Smooth muscle cell of the brain vasculature (primary cell): ENCODE measurements around the gene OTULIN.
A peak's percentile ranks its signal among the peaks of the same experiment; 100 is the strongest.

ENCODE experiments used
- DNase-seq: peaks from one replicate; pipeline ENCODE4 v3.0.0-alpha.2; 2012; ENCODE audit warnings: low read depth, low spot score

The OTULIN gene

DNA sequence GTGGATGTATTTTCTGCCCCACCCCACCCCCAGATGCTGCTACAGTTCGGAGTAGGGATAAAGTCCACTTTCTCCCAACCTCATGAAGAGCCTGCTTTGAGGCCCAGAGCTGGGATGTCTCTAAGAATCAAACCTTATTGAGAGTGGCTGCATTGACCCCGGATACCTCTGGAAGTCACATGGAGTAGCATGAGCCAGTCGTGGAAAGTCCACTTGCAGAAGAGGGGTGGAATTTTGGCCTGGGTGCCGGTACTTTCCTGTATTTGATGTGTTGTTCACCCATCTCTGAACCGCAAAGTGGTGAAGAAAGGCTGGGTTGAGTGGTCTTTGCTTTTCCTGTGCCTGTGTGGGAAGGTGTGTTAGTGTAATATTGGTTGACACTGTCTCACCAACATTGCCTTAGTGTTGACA is 3.7 kb downstream of the OTULIN start:
- no peak for DNase-seq

DNA sequence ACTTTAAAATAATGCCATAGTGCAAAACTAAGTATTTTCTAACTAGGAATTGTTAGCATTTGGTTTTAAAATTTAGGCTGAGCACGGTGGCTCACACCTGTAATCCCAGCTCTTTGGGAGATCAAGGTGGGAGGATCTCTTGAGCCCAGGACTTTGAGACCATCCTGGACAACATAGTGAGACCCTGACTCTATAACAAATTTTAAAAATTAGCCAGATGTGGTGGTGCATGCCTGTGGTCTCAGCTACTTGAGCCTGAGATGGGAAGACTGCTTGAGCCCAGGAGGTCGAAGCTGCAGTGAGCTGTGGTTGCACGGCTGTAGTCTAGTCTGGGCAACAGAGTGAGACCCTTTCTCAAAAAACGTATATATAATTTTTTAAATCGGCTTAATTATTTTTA is 4.9 kb downstream of the OTULIN start:
- DNase-seq: no peak

DNA sequence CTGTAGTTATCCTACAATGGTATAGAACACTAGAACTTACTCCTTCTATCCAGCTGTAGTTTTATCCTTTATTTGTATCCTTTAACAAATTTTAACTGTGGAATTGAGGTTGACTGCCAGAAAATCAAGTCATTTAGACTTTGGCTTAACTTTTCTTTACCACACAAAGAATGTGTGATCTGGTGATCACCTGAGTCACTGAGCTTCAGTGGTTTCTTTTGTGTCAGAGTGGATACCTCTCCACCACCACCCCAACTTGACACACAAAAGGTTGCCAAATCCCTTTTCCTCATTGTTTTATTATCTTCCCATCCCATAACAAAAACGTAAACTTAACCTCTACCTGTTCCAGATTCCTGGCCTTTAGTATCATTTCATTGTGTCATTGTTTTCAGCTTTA is 5.5 kb downstream of the OTULIN start:
- no peak for DNase-seq

DNA sequence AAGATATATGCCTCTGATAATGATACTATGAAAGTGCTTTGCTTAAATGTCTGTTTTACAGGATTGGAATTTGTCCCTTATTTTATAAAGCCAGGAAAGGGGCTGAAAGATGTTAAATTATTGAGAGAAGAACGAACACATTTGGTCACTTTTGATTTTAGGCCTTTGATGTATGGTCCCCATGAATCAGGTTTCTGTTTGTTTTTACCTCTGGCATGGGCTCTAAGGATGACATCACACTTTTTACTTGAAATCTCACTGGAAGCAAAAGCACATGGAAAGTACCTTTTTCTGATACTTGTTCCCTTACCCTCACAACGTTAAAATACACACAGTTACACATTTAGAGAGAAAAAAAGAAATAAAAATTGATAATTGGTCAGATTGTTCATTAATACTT is 6.9 kb downstream of the OTULIN start:
- no peak for DNase-seq

DNA sequence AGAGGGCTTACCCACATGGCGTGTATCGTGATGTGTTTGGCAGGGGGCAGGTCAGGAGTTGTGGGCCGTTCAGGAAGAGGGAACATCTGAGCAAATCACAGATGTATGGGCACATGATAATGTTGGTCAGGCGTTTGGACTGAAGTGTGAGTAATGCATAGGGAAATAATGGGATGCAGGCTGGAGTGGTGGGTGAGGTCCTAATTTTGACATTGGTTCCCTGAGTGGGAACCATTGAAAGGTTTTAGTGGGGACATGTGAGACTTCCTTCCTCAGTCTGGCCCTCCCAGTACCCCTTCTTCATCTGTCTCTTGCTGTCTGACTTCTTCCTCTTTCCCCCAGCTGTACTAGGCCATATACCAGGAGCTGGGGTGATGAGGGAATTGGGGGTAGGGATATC is 7.6 kb downstream of the OTULIN start:
- no peak for DNase-seq

DNA sequence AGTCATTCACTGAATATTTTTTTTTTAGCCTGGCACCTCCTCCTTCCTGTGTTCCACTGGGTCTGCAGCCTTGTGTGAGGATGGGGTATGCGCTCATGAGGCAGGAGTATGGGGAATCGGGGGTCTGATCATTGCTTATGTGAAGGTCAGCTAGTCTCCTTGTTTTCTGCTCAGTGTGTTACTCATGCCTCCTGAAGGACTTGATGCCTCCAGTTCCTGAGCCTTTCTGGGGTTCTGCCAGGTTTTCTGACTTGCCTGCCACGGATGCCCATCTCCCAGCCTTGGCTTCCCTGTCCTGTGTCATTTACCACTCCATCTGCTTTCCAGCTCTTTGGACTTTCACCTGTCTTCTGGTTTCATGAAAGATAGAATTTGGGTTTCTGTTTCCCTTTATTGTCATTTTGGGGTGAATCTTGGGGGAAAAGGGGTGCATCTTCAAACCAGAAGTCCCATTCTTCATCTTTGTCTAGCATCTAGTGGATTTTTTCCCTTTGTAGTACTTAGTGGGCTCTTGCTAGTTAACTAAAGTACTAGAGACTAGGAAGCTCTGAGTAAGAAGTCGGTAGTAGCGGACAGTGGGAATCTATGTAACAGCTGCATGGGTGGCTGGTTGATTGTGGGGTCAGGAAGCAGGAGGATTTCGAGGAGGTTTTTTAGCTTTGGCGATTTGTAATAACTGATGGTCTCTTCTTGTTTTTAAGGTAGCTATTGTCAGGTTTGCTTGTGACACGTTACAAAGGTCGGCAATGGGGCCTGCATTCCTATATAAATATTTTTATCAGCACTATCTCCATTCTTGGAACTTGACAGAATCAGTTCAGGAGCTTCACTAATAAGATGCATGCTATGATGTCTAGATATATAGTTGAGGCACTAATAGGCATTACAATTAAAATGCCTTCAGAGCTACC is 8.2 kb downstream of the OTULIN start:
- no peak for DNase-seq

DNA sequence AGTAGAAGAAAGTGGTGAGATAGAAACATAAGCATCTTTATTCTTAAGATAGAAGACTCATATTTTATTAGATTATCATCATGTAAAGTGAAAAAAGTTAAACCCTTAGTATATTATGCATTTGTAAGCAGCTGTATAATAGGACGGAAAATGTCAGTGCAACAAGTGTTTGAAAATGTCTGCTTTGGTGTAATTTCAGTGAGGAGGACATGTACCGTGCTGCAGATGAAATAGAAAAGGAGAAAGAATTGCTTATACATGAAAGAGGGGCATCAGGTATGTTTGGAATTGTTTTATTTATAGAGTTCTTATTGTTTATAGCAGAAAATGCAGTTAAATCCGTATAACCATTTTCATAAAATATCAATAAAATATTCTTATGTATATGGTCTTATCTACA is 8.9 kb downstream of the OTULIN start:
- DNase-seq: no peak

DNA sequence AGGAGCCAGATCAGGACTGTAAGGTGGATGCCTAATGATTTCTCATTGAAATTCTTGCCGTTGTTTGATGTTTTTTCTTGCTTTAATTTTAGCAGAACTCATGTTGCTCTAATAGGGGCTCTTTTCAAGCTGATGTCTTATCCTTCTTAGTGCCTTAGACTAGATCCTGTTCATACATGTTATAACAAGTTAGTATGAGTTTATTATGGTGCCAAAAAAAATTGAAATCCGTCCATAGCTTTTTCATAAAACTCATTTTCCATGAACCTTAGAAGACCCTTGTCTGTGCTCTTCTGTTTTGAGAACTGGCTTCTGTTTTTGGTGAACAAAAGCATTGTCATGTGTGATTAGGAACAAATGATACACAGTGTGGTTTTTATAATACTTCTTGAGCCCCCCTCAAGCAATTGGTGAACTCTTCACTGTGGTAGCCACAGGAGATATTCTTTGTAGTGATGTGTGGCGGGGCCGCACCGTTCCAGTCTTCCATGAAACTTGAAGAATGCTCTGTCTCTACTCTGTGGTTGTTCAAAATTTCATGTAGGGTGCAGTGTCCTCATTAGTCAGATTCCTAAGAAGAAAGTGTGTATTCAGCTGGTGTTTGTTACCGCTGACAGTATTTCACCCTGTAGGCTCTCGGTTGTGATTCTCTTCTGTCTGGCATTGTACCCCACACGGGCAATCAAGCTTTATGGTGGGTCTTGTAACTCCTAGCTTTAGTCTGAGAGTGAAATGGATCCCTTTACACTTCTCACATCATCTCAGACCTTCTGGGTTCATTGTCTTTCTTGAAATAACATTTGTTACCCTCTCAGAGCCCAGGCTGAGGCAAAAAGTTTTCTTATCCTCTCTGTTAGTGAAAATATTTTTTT is 10.7 kb downstream of the OTULIN start:
- DNase-seq: no peak

DNA sequence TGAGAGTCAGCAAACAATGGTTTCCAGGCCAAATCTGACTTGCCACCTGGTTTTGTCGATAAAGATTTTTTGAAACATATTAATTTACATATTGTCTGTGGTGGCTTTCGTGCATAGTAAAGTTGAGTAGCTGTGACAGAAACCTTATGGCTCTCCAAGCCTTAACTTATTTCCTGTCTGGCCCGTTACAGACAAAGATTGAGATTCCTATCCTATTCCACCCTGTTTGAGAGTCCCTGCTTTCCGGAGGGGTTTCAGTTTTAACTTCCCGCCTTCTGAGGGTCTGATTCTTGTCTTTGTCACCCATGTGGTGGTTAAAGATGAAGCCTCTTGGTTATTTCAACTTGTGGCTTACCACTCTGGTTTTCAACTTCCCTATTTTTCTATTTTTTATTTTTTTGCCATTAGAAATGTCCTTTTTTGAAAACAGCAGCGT is 11.4 kb downstream of the OTULIN start:
- no peak for DNase-seq

DNA sequence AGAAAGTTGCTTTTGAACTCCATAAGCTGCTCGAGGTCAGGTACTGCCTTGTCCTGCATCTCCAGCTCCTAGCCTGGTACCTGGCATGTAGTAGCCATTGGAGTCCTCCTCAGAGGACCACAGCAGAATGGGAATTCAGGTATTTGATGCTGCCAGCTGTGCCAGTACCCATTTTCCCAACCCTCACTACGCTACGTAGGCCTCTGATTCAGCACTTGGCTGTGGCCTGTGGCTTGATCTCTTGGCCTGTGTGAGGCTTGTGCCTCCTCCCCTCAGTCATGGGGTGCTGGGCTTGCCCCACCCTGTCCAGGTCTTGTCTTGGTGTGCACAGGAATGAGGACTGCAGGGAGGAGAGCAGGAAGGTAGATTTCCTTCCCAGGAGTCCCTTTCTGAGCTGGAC is 11.8 kb downstream of the OTULIN start:
- DNase-seq: no peak

DNA sequence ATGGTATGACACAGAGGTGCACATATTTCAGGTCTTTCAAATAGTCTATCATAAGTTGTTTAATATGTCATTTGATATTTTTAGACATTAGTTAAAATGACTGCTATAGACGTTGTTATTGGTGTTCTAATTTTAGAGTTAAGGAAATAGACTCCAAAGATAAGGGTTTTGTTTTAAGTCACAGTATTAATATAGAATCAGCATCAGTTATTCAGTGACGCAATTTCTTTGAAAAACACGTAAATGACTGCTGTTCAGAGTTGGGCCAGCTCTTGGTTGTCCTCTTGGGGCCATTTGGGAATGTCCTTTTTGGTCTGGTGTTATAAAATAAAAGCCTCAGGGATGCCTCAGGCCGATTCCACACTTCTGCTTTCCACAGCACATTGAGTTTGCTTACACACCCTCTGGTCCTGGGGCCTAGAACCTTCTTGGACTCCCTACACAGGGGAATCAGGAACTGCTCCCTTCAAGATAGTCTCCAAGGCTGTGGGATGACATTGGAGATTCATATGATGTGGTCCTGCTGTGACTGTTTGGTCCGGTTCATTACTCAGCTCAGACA is 14.3 kb downstream of the OTULIN start:
- no peak for DNase-seq

DNA sequence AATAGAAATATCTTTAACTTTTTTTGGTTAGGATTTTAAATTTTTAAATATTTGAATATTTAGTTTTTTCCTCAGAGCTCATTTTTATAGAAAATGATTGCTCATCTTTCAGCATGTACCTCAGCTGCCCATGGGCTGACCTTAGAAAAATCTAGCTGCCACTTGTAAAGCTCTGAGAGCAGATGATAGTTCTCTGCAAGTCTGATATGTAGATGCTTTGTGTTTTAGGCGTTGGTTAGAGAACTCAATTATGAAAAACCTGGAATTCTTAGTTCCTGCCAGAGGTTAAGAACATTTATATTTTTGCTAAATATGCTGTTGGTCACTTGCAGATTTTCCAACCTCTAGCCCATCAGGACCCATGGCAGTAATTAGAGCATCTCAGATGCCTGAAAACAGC is 15.1 kb downstream of the OTULIN start:
- DNase-seq: no peak

DNA sequence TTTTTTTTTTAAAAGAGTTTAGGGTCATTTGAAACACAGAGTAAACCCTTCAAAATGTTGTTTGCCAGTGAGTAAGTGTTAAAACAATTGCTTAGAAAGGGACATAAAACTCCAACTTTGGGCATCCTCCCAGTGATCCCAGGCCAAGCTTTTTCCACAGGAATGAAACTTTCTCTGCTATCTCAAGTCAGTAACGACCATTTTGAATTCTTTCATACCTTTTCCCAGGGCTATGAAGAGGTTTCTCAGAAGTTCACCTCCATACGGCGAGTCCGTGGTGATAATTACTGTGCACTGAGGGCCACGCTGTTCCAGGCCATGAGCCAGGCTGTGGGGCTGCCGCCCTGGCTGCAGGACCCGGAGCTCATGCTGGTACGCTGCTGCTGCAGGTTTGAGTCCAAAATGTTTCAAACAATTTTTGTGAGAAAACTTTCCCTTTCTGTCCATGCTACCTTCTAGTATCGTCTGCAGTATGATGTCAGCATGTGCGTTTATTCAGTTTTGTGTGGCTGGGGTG is 16.8 kb downstream of the OTULIN start:
- no peak for DNase-seq

DNA sequence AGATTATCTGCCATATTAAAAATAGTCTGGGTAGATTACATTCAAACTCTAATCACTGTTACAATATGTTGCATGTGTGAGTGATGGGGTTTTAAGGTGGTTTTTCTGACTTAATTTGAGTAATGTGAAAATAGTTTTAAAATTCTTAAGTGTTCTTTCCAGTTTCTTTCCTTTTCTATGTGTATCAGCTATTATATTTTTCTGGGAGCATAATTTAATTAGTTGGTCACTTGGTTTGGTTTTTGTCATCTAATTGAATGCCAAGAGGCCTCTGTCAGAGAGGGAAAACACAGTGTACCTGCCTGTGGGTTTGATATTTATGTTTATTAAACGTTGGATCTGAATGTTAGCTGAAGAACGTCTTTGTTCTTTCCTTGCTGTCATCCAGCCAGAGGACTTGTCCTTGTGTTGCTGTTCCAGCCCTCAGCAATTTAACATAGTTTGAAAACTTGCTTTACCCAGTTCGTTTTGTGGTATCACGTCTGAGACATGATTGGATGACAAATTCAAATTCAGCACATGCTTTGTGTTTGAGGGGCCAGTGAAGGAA is 19.5 kb downstream of the OTULIN start:
- no peak for DNase-seq

DNA sequence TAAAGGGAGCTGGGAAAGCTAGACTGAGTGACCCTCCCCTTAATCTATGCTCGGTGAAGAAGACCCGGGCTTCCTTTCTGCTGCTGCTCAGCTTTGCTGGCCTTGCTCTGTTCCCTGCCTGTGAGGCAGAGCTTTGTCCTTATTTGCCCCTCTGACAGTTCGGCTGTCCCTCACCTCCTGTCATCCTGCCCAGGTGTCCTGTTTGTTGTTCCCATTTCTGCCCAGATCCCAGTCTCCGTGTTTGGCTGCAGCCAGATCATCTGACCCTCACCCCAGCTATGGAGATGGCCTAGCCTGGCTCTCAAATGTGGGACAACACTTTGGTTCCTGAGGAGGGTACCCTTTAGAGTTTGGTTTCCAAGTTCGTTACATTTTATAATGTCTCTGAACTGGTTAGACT is 20.2 kb downstream of the OTULIN start:
- no peak for DNase-seq

DNA sequence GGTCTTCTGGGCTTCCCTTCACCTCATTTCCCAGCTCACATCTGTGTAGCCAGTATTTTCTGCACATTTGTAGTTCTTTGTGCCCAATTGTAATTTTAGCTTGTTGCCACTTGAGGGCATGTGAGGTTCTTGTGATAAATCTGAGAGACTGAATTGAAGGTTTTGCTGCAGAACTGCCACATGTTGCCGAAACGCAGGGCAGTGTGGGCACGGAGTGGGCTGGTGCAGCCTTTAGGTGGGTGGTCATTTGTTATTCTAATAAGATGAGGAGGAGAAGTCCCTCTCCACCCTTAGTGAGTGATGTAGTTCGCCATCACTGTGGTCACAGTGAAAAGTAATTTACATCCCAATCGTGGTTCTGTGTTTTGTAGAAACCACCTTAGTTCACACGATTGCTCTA is 21.2 kb downstream of the OTULIN start:
- DNase-seq: peak; percentile 49

DNA sequence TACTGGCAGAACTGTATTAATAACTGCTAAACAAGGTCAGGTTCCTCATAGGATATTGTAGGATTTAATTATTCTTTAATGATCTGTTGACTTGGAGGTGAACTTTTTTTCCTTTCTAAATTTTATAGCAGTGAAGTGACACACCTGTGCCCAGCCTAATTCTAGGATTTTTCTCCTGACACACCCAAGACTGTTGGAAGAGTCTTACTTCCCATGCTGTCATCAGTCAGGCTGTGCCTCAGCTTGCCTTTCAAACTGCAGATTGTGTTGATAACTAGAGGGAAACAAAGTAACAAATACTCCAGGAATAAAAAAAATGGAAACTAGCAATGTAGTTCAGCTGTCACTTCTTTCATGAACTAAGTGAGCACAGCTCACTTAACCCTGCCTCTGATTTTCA is 22.0 kb downstream of the OTULIN start:
- DNase-seq: no peak

DNA sequence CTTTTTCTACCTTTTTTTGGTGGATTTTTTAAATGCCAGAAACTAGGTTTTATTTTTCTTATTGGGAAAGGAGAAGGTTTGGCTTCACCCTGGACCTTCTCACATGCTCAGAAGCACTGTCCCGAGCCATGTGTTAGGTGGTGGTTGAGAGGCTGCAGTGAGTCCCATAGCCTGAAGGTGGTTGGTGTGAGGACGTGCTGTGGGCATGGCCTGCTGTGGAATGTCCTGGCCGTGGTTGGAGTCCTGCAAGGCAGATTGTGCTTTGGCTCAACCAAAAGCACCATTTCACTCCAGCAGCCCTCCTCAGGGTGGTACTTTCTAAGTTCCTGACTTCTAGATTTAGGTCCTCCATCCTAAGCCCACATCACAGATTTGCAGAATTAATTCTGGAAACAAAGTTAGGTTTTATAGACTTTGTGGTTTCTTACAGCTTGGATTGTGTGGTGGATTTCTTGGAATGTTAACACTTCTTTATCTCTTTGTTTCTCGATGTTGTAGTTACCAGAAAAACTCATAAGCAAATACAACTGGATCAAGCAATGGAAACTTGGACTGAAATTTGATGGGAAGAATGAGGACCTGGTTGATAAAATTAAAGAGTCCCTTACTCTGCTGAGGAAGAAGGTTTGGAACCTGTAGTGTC is 22.6 kb downstream of the OTULIN start:
- no peak for DNase-seq

DNA sequence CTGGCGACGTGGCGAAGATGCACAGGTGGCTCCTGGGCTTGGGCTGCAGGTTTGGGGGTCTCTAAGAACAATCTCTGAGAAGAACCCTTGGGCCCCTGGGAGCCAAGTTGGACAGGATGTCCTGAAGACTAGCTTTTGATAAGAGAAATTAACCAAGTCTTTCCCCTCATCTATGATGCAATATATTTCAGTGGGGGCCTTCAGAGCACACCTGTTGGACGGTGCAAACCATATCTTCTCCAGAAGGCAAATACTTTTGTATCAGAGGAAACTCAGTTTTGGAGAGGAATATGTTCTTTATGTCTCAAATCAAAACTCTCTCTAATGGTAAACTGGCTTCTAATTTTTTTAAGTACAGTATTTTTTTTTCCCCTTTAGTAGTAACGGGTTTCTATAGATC is 28.6 kb downstream of the OTULIN start:
- DNase-seq: no peak

DNA sequence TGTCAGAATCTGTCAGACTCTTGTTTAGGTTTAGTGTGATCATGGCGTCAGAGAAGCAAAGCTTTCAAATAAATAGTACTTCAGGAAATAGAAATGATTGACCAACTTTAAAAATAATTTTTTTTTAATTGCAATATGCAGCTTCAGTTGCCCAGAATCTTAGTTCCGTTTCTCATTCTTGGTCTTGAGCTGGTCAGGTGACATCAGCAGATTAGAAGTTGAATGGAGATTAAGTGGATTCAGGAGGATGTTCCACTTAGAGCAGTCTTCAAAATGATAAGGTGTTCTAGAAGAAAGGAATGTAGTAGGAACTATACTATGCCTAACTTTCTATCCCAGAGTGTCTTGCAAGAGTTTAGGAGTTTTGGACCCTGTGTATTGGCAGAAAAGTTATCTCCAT is 30.6 kb downstream of the OTULIN start:
- no peak for DNase-seq

DNA sequence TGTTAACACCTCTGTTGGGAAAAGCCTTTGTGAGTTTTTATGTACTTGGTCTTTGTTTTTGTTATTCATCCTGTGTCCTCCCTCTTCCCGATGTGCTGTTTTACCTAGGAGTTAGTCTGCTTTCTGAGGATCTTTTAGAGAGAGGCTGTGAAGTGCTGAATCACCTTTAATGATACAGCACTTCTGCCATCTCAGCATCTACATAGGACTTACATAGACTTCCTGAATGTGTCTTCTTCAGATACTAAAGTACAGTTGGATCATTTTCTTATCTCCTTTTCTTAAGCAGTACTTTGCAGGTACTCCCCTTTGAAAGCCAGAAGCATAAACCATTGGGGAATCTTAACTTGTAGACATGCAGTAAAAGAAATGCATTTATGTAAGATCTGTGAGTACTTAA is 31.5 kb downstream of the OTULIN start:
- DNase-seq: no peak
